Dendritic cell treated with granulocyte-macrophage colony-stimulating factor and Interleukin-4, amounts not matched to agents 40 ng/mL and 50 ng/mL, for 4 days (primary cell): ENCODE data around the gene KIF2B.
"Not testable (repeated sequence)": the region's sequence is repeated elsewhere in the genome, so short reads cannot be mapped to it uniquely, and the experiment has no call there.

ENCODE experiments used
- H3K27ac Mint-ChIP-seq: one replicate; pipeline ENCODE4 v1.8.0; 2022; ENCODE audit warnings: mild to moderate bottlenecking, mixed read lengths
- H3K27me3 Mint-ChIP-seq: one replicate; pipeline ENCODE4 v1.8.0; 2022; ENCODE audit warnings: mild to moderate bottlenecking, mixed read lengths
- H3K36me3 Mint-ChIP-seq: one replicate; pipeline ENCODE4 v1.8.0; 2022; ENCODE audit warnings: low read depth, mixed read lengths
- H3K4me1 Mint-ChIP-seq: one replicate; pipeline ENCODE4 v1.8.0; 2022; ENCODE audit warnings: low read depth, mixed read lengths
- H3K4me3 Mint-ChIP-seq: one replicate; pipeline ENCODE4 v1.8.0; 2022; ENCODE audit warnings: mild to moderate bottlenecking, moderate library complexity, mixed read lengths
- H3K9me3 Mint-ChIP-seq: one replicate; pipeline ENCODE4 v1.8.0; 2022; ENCODE audit warnings: mixed read lengths
- intact Hi-C: fragments of 100-400 bp; cut with micrococcal nuclease; formaldehyde crosslinking; loops from one replicate; pipeline ENCODE4 v1.15.0; 2022

Gene KIF2B

DNA sequence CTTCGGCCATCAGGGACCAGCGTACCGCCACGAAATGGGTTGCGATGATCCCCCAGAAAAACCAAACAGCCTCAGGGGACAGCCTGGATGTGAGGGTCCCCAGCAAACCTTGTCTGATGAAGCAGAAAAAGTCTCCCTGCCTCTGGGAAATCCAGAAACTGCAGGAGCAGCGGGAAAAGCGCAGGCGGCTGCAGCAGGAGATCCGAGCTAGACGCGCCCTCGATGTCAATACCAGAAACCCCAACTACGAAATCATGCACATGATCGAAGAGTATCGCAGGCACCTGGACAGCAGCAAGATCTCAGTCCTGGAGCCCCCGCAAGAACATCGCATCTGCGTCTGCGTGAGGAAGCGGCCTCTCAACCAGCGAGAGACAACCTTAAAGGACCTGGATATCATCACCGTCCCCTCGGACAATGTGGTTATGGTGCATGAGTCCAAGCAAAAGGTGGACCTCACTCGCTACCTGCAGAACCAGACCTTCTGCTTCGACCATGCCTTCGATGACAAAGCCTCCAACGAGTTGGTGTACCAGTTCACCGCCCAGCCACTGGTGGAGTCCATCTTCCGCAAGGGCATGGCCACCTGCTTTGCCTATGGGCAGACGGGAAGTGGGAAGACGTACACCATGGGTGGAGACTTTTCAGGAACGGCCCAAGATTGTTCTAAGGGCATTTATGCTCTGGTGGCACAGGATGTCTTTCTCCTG lies 769 bp downstream of the KIF2B start:
- intact Hi-C loops = no loop called here
- Mint-ChIP-seq H3K27me3 (no peaks in the 10 kb centered on the region), H3K27ac (no peak overlapping the region), H3K9me3 (peaks cover 29% of the 10 kb centered on the region), H3K4me1 (no peaks in the 10 kb centered on the region), H3K4me3 (no peak overlapping the region), H3K36me3 (no peaks in the 10 kb centered on the region)

- H3K27me3 Mint-ChIP-seq, H3K27ac Mint-ChIP-seq, H3K4me3 Mint-ChIP-seq, intact Hi-C loops, H3K4me1 Mint-ChIP-seq, H3K36me3 Mint-ChIP-seq: not testable (repeated sequence)
- peaks cover 26% of the 10 kb centered on the region for H3K9me3 Mint-ChIP-seq
Observed at GRCh38 chr17:53834771-53835170, 12.0 kb downstream of the KIF2B start.

DNA sequence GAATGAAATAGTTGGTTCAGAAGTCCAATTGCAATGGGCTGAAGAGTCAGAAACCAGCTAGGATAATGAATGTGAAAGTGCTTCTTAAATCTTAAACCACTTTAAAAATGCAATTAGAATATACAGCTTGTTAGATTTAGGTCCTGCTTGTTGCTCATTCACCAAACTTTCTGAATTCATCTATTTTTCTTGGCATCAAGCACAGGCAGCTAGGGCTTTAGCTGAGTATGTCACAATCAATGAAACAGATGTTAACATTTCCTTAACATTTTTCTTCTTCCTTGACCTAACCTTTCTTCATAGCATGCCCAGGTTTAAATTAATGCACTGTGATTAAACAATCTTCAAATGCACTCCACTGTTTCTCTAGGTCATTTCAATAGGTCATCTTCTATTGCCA lies 14.4 kb downstream of the KIF2B start:
- H3K27ac Mint-ChIP-seq = no peak overlapping the region
- H3K36me3 Mint-ChIP-seq = no peaks in the 10 kb centered on the region
- no peaks in the 10 kb centered on the region for H3K4me1 Mint-ChIP-seq
- no peaks in the 10 kb centered on the region for H3K27me3 Mint-ChIP-seq
- peaks cover 26% of the 10 kb centered on the region for H3K9me3 Mint-ChIP-seq
- no peak overlapping the region for H3K4me3 Mint-ChIP-seq
- intact Hi-C loops = no loop called here

GRCh38 chr17:53844491-53845107 lies 21.9 kb downstream of the KIF2B start:
- intact Hi-C loops = no loop called here
- no peak overlapping the region for H3K4me3 Mint-ChIP-seq
- no peak overlapping the region for H3K27ac Mint-ChIP-seq
- no peaks in the 10 kb centered on the region for H3K36me3 Mint-ChIP-seq
- no peaks in the 10 kb centered on the region for H3K27me3 Mint-ChIP-seq
- peaks cover 21% of the 10 kb centered on the region for H3K9me3 Mint-ChIP-seq
- H3K4me1 Mint-ChIP-seq = no peaks in the 10 kb centered on the region

GRCh38 chr17:53871128-53871527 lies 48.4 kb downstream of the KIF2B start:
- H3K4me3 Mint-ChIP-seq, H3K27ac Mint-ChIP-seq, intact Hi-C loops, H3K36me3 Mint-ChIP-seq, H3K27me3 Mint-ChIP-seq, H3K4me1 Mint-ChIP-seq: not testable (repeated sequence)
- peaks cover 24% of the 10 kb centered on the region for H3K9me3 Mint-ChIP-seq
